ENCODE measurements around the gene RIMBP2.

The RIMBP2 gene

GRCh38 chr12:130477701-130478100, 238.4 kb downstream of the RIMBP2 start:
- no peak for DNase-seq

- no peak for DNase-seq
These were observed 238.8 kb downstream of the RIMBP2 start for GRCh38 chr12:130477266-130477665.

GRCh38 chr12:130476451-130477135, 239.5 kb downstream of the RIMBP2 start:
- no peak for DNase-seq

GRCh38 chr12:130474599-130475269, 241.4 kb downstream of the RIMBP2 start:
- DNase-seq, result no peak

- no peak for DNase-seq
These were observed 242.8 kb downstream of the RIMBP2 start for GRCh38 chr12:130473266-130473665.

- DNase-seq, result no peak
These were observed 245.1 kb downstream of the RIMBP2 start for GRCh38 chr12:130470969-130471368.

- no peak for DNase-seq
These were observed 246.5 kb downstream of the RIMBP2 start for GRCh38 chr12:130469552-130469951.

- DNase-seq, result no peak
These were observed 247.3 kb downstream of the RIMBP2 start for GRCh38 chr12:130468700-130469245.

GRCh38 chr12:130468186-130468585, 247.9 kb downstream of the RIMBP2 start:
- DNase-seq, result no peak

GRCh38 chr12:130465626-130466025, 250.5 kb downstream of the RIMBP2 start:
- DNase-seq, result no peak

GRCh38 chr12:130465046-130465445, 251.1 kb downstream of the RIMBP2 start:
- DNase-seq, result no peak

- no peak for DNase-seq
These were observed 252.1 kb downstream of the RIMBP2 start for GRCh38 chr12:130463818-130464670.

- DNase-seq, result no peak
These were observed 252.8 kb downstream of the RIMBP2 start for GRCh38 chr12:130463275-130463658.

GRCh38 chr12:130462558-130463274, 253.4 kb downstream of the RIMBP2 start:
- DNase-seq, result no peak

GRCh38 chr12:130461839-130462557, 254.1 kb downstream of the RIMBP2 start:
- DNase-seq, result no peak

- no peak for DNase-seq
These were observed 254.7 kb downstream of the RIMBP2 start for GRCh38 chr12:130461447-130461815.

GRCh38 chr12:130460611-130461446, 255.3 kb downstream of the RIMBP2 start:
- no peak for DNase-seq

- no peak for DNase-seq
These were observed 256.2 kb downstream of the RIMBP2 start for GRCh38 chr12:130459916-130460315.

- no peak for DNase-seq
These were observed 257.8 kb downstream of the RIMBP2 start for GRCh38 chr12:130458341-130458740.

- DNase-seq, result no peak
These were observed 258.9 kb downstream of the RIMBP2 start for GRCh38 chr12:130457215-130457614.

All from activated CD4-positive, alpha-beta T cell treated with anti-CD3 and anti-CD28 coated beads, Interleukin-2, amount 50 U/mL, for 1 hour (primary cell).